ENCODE results near the gene PFDN6.
A peak's percentile ranks its signal among the peaks of the same experiment; 100 is the strongest.
"Not testable (repeated sequence)": the region's sequence is repeated elsewhere in the genome, so short reads cannot be mapped to it uniquely, and the experiment has no call there.

PFDN6 gene

DNA sequence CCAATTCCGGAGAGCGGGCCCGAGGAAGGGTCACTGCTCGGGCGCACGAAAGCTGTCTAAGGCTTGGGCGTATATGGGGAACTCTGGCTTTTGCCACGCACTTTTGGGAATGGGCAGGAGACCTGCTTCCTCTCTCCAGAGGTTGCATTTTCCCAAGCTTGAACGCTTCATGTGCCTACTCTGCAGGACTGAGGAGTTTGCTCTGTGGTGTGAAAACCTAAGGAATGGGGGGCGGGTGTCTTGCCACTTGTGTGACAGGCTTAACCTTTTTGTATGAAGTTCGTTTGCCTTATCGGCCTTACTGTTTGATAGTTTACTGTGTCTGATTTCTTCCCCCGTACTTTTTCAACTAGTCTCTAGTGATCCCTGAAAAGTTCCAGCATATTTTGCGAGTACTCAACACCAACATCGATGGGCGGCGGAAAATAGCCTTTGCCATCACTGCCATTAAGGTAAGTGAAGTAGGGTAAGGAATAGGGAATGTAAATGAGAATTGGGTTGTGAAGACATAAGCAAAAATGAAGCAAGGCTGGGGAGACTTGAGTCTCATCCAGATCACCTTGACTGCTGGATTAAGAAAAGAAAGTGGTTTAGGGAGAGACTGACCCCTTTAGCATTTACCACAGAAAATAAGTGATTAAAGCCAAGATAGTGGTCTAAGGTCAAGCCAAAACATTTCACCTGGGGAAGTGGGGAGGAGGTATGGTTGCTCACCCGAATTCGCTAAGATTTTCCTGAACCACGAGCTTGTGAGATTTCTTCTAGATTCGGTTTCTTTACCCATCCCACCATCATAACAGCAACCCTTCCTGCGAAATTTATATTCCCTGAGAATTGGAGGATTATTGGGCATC is 16.9 kb upstream of the PFDN6 start:
- Histone ChIP-seq H4K20me1 (ENCODE audit: low read depth, low read length) (peaks cover 16% of the 10 kb centered on the region), H3F3A (ENCODE audit: insufficient read depth) (peaks cover 62% of the 10 kb centered on the region)
- TF ChIP-seq, protein P1, sequence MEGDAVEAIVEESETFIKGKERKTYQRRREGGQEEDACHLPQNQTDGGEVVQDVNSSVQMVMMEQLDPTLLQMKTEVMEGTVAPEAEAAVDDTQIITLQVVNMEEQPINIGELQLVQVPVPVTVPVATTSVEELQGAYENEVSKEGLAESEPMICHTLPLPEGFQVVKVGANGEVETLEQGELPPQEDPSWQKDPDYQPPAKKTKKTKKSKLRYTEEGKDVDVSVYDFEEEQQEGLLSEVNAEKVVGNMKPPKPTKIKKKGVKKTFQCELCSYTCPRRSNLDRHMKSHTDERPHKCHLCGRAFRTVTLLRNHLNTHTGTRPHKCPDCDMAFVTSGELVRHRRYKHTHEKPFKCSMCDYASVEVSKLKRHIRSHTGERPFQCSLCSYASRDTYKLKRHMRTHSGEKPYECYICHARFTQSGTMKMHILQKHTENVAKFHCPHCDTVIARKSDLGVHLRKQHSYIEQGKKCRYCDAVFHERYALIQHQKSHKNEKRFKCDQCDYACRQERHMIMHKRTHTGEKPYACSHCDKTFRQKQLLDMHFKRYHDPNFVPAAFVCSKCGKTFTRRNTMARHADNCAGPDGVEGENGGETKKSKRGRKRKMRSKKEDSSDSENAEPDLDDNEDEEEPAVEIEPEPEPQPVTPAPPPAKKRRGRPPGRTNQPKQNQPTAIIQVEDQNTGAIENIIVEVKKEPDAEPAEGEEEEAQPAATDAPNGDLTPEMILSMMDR (IDR thresholded peaks at IDR 0.05; ENCODE audit: insufficient read depth, low read length, poor library complexity, severe bottlenecking), result no peak
- no peak for TF ChIP-seq EZH2phosphoT487 (conservative IDR thresholded peaks at IDR 0.05; ENCODE audit: low read length)

DNA sequence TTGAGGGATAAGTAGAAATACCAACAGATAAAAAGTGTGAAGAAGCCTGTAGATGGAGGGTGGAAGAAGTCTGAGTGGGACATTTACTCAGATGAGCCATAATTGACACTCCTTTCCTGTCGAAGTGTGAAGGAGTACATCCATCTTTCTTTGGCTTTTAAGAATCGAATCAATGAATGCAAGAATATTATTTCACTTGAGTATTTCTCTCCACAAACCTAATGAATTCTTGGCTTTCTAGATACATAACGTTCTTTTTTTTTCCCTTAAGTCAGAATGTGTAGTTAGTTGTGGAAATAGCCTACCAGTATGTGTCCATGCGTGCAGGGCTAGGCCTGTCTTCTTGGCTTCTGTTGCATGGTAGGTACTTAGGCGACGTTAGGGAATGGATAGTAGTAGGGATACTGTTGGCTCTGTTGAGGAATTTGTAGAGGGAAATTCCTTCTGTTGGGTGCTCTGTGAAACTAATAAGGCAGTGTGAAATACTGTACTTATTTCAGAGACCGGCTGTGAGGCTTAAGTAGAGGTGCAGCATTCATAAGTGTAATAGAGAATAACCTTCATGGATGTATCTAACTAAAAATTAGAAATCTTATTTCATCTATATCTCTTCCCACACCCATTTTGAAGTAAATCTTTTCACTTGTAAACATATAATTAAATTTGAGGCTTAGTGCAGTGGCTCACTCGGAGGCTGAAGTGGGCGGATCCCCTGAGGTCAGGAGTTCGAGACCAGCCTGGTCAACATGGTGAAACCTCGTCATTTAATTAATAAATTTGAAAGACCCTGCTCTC is 16.1 kb upstream of the PFDN6 start:
- peak overlapping the region; percentile 90 for H3K27ac ChIP-seq (ENCODE audit: low read depth, low read length)
- H3K79me2 ChIP-seq (ENCODE audit: insufficient read depth, low read length), result peaks cover 45% of the 10 kb centered on the region
- H3K9ac ChIP-seq (ENCODE audit: low read length), result peak overlapping the region; percentile 75
- TF ChIP-seq EZH2phosphoT487 (conservative IDR thresholded peaks at IDR 0.05; ENCODE audit: low read length), result no peak
- TF ChIP-seq, protein P1 (IDR thresholded peaks at IDR 0.05; ENCODE audit: insufficient read depth, low read length, poor library complexity, severe bottlenecking), result no peak
- no peaks in the 10 kb centered on the region for H3K9me3 ChIP-seq (ENCODE audit: insufficient read depth, low read length)
- no peaks in the 10 kb centered on the region for H3K27me3 ChIP-seq (ENCODE audit: low read length)
- H3F3A ChIP-seq (ENCODE audit: insufficient read depth), result peaks cover 71% of the 10 kb centered on the region
- H3K4me2 ChIP-seq (ENCODE audit: low read depth, low read length, poor library complexity, severe bottlenecking), result peak overlapping the region; percentile 88
- H3K36me3 ChIP-seq (ENCODE audit: low read length), result peaks cover 31% of the 10 kb centered on the region
- peak overlapping the region; percentile 76 for H3K4me3 ChIP-seq (ENCODE audit: insufficient read depth, low read length, poor library complexity, severe bottlenecking)
- H2AFZ ChIP-seq (ENCODE audit: low read depth, low read length, severe bottlenecking), result no peak overlapping the region
- H4K20me1 ChIP-seq (ENCODE audit: low read depth, low read length), result peaks cover 16% of the 10 kb centered on the region
- H3K9me2 ChIP-seq (replicated peaks; ENCODE audit: insufficient read depth, low read length), result no peaks in the 10 kb centered on the region

More for the DNA sequence above, 16.9 kb upstream of the PFDN6 start:
- Histone ChIP-seq H3K9me3 (ENCODE audit: insufficient read depth, low read length) (no peaks in the 10 kb centered on the region), H2AFZ (ENCODE audit: low read depth, low read length, severe bottlenecking) (no peak overlapping the region), H3K9me2 (replicated peaks; ENCODE audit: insufficient read depth, low read length) (no peaks in the 10 kb centered on the region), H3K4me3 (ENCODE audit: insufficient read depth, low read length, poor library complexity, severe bottlenecking) (peak overlapping the region; percentile 76), H3K36me3 (ENCODE audit: low read length) (peaks cover 31% of the 10 kb centered on the region), H3K4me2 (ENCODE audit: low read depth, low read length, poor library complexity, severe bottlenecking) (peak overlapping the region; percentile 88), H3K9ac (ENCODE audit: low read length) (peak overlapping the region; percentile 75), H3K27me3 (ENCODE audit: low read length) (no peaks in the 10 kb centered on the region), H3K27ac (ENCODE audit: low read depth, low read length) (peak overlapping the region; percentile 90), H3K79me2 (ENCODE audit: insufficient read depth, low read length) (peaks cover 45% of the 10 kb centered on the region)

DNA sequence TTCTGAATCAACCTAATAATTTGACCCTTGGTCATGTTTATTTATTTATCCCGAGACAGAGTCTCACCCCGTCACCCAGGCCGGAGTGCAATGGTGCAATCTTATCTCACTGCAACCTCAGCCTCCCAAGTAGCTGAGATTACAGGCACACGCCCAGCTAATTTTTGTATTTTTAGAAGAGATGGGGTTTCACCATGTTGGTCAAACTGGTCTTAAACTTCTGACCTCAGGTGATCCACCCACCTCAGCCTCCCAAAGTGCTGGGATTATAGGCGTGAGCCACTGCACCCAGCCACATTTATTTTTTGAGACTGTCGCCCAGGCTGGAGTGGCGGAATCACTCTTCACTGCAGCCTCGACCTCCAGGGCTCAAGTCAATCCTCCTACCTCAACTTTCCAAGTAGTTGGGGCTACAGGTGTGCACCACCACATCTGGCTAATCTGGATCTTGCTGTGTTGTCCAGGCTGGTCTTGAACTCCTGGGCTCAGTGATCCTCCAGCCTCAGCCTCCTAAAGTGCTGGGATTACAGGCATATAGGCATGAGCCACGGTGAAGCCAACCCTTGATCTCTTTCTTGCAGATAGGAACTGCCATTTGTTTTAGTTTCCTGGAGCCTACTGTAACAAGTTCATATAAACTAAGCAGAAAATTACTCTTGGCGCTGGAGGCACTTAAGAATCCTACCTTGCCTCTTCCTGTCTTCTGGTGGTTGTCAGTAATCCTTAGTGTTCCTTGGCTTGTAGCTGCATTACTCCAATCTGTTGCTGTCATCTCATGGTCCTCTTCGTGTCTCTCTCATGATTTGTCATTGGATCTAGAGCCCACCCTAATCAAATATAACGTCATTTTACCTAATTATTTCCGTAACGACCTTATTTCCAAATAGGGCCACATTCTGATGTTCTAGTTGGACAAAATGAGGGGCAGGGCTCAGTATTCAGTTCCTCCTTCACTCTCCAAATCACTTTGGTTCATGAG is 15.2 kb upstream of the PFDN6 start:
- peak overlapping the region; percentile 88 for H3K4me2 ChIP-seq (ENCODE audit: low read depth, low read length, poor library complexity, severe bottlenecking)
- H3K36me3 ChIP-seq (ENCODE audit: low read length), result peaks cover 31% of the 10 kb centered on the region
- peak overlapping the region; percentile 75 for H3K9ac ChIP-seq (ENCODE audit: low read length)

DNA sequence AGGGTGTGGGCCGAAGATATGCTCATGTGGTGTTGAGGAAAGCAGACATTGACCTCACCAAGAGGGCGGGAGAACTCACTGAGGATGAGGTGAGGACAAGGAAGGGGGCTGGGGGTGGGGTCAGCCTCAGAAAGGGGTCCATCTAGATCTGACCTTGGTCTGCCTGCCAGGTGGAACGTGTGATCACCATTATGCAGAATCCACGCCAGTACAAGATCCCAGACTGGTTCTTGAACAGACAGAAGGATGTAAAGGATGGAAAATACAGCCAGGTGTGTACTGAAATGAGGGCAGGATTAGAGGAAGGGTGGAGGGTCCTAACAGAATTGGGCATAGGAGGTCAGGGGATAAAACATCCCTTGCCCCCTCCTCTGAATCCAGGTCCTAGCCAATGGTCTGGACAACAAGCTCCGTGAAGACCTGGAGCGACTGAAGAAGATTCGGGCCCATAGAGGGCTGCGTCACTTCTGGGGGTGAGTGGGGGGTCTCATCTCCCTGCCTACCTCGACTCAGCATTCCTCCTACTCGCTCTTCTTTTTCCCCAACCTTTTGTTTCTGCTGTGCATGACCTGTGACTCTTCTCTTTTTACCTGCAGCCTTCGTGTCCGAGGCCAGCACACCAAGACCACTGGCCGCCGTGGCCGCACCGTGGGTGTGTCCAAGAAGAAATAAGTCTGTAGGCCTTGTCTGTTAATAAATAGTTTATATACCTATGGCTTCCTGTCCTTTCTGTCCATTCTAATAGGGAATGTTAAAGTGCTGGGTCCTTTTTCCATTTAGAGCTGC is 13.4 kb upstream of the PFDN6 start:
- Histone ChIP-seq H3K9ac (ENCODE audit: low read length) (peak overlapping the region; percentile 75), H3F3A (ENCODE audit: insufficient read depth) (peaks cover 73% of the 10 kb centered on the region), H3K36me3 (ENCODE audit: low read length) (peaks cover 31% of the 10 kb centered on the region), H3K27ac (ENCODE audit: low read depth, low read length) (peak overlapping the region; percentile 90), H3K4me3 (ENCODE audit: insufficient read depth, low read length, poor library complexity, severe bottlenecking) (peak overlapping the region; percentile 76), H3K79me2 (ENCODE audit: insufficient read depth, low read length) (peaks cover 42% of the 10 kb centered on the region), H3K4me2 (ENCODE audit: low read depth, low read length, poor library complexity, severe bottlenecking) (peak overlapping the region; percentile 88), H4K20me1 (ENCODE audit: low read depth, low read length) (peaks cover 16% of the 10 kb centered on the region)
- not testable (repeated sequence) for H3K9me3 ChIP-seq (ENCODE audit: insufficient read depth, low read length); H2AFZ ChIP-seq (ENCODE audit: low read depth, low read length, severe bottlenecking); H3K27me3 ChIP-seq (ENCODE audit: low read length); H3K9me2 ChIP-seq (replicated peaks; ENCODE audit: insufficient read depth, low read length)

More for the DNA sequence above, 15.2 kb upstream of the PFDN6 start:
- no peaks in the 10 kb centered on the region for H3K9me2 ChIP-seq (replicated peaks; ENCODE audit: insufficient read depth, low read length)
- no peak overlapping the region for H2AFZ ChIP-seq (ENCODE audit: low read depth, low read length, severe bottlenecking)
- peaks cover 16% of the 10 kb centered on the region for H4K20me1 ChIP-seq (ENCODE audit: low read depth, low read length)
- TF ChIP-seq EZH2phosphoT487 (conservative IDR thresholded peaks at IDR 0.05; ENCODE audit: low read length), result no peak
- TF ChIP-seq, protein P1 (IDR thresholded peaks at IDR 0.05; ENCODE audit: insufficient read depth, low read length, poor library complexity, severe bottlenecking), result no peak
- no peaks in the 10 kb centered on the region for H3K9me3 ChIP-seq (ENCODE audit: insufficient read depth, low read length)
- H3K27ac ChIP-seq (ENCODE audit: low read depth, low read length), result peak overlapping the region; percentile 90
- peaks cover 45% of the 10 kb centered on the region for H3K79me2 ChIP-seq (ENCODE audit: insufficient read depth, low read length)
- H3K27me3 ChIP-seq (ENCODE audit: low read length), result no peaks in the 10 kb centered on the region
- peaks cover 76% of the 10 kb centered on the region for H3F3A ChIP-seq (ENCODE audit: insufficient read depth)
- H3K4me3 ChIP-seq (ENCODE audit: insufficient read depth, low read length, poor library complexity, severe bottlenecking), result peak overlapping the region; percentile 76
